NCI-H460 (cell line): ENCODE data around the gene MMP21. TPM values are rescaled to one million over a fixed set of nuclear protein-coding genes. Genes with fewer than 3 reads are reported as not detected.
A peak's percentile ranks its signal among the peaks of the same experiment; 100 is the strongest.

Source experiments
- DNase-seq: peaks from one replicate; pipeline ENCODE4 v3.0.0-alpha.2; 2016; ENCODE audit warnings: low read depth; ENCODE audit errors: extremely low read depth
- polyA plus RNA-seq: library from polyadenylated mRNA; depleted of rRNA; stranded (reverse); fragments of >200 nt; gene quantifications from 2 replicates; pipeline ENCODE4 v1.2.3, GENCODE V29; 2014; cell fraction: nucleus; rRNA removed
- total RNA-seq: library from RNA; depleted of rRNA; stranded (reverse); fragments of >200 nt; shearing (Covaris generic); gene quantifications from 2 replicates; pipeline ENCODE4 v1.2.3, GENCODE V29; 2014; rRNA removed

Gene MMP21
- total RNA-seq: not detected in 2 replicates
- not detected in 2 replicates for polyA plus RNA-seq

- DNase-seq: no peak
Measured at GRCh38 chr10:125775491-125776106, at the start of gene MMP21. TSS of gene MMP21 (minus strand) at chr10:125775821. CDS start at chr10:125775821, 0 bp downstream.

DNA sequence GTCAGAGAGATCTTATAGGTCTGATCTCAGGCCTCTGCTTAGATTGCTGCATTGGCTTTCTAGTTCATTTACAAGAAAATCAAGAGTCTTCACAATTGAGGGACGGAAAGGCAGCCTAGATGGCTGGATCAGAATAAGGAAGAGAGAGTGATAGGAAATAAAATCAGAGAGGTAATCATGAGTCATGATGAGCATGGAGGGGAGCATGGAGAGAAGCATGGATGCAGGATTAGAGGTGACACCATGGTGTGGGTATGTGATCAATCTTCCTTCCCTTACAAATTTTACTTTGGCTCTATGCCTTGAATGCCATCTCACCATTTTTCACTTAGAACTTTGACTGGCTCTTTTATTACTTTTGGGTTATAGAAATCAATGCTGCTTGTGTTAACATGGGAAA, 49.1 kb upstream of the MMP21 start:
- peak; percentile 22 for DNase-seq

DNA sequence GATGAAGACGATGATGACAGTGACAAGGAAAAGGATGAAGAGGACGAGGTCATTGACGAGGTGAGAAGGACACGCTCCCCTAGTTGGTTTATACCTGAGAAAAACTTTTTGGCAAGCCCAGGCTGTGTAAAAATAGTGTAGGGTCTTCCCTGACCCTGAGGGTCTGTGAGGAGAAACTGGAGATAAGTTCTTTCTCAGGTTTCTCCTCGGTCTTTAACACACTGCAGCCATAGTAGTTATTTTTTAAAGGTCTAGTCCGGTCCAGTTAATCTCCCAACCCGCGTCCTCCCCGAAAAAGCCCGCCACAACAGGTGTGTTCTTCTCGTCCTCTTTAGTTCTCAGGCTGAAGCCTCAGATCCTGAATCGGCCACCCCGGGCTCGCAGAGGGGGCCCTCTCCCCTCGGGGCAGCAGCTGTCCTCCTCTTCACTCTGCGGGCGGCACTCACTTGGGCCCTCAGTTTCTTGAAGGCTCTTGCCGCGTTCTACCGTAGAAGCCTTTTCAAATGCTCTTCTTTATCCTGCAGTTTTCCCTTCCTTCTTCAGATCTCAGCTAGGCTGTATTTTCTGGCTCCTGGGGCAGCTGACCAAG, 48.1 kb upstream of the MMP21 start:
- no peak for DNase-seq

DNA sequence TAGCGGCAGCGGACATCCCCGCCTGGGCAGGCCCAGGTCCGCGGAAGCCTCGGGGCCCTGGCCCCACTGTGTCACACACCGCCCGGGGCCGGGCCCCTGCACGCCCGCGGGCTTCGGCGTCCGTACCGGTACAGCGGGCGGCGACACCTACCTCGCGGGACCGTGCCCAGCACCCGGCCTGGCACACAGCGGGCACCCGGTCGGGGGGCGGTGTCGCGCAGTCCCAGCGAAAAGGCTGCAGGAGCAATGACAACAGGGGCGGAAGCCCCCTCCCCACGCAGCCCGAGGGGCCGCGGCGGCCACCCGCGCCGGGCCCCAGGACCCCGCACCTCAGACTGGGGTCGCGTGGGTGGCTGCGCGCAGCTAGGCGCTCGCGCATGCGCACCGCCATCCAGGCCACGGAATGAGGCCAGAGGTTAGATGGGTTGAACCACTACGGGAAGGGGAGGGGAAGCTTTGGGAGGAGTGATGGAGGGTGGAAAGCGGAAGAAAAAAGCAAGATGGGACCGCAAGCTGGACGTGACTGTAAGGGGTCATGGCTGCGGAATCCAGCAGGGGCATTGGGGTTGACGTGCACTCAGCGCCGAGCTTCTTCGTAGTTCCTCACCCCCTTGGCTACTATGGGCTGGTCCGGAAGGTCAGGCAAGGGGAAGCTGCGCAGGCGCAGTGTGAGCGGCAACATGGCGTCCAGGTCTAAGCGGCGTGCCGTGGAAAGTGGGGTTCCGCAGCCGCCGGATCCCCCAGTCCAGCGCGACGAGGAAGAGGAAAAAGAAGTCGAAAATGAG, 47.4 kb upstream of the MMP21 start, which contains the start of the genes BCCIP and UROS:
BCCIP (plus strand) TSS at position 669 of the 785 bp plus-strand sequence; CDS start at position 681, 12 bp downstream.
UROS (minus strand) TSS at position 381 of the 785 bp plus-strand sequence. CDS start 6,759 bp downstream, outside the sequence.
- DNase-seq: peak; percentile 90

DNA sequence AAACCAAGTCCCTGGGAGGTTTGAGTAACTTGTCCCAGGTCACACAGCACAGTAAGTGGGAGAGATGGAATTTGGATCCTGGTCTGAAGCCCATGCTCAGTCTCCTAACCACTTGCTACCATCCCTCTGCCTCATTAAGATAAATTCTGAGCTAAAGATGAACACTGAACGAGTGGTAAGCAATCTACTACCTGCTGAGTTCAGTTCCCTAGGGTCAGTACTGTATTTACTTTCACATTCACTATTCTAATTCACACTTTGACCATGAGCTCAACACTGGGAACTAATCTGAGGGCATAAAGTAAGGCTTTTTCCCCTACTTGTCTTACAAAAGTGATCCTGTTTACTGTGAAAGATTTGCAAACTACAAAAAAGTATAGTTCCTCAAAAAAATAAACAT, 45.1 kb upstream of the MMP21 start:
- DNase-seq: no peak

DNA sequence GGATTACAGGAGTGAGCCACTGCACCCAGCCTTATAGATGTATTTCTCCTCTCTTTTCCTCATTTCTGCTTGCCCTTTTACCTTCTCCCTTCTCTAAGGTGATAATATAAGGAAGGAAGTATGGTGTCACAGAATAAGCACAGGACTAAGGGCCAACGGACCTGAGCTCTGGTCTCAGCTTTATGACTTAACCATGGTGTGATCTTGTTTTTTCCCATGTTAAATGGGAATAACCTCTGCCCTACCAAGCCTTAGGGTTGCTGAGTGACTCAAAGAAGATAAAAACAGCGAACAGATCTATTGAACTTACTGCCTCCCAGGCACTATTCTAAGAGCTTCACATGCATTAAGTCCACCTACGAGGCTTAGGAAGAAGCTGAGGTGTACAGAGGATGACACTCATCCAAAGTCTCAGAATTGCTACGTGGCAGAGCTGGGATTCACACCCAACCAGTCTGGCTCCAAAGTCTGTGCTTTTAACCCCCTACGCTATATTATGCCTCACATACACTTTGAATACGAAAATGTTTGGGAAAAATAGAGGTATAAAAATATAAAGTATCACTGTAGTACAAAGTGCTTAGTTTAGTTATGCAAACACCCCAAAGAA, 41.8 kb upstream of the MMP21 start:
- no peak for DNase-seq

DNA sequence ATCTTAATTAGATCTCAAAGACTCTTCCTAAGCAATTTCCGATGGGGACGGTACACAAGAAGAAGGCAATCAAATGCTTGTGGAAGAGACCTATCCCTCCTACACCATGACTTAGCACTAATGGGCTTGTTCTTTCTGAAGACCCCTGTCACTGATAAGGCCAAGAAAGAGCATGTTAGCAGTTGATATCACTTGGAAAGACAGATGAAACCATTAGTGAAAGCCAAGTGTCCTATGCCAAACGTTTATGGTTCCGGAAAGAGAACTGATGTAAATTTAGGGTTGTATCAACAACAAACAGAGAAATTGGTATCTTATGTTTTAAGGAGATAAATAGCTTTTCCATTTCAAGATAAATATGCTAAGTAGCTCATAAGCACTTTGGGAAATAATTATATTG, 40.9 kb upstream of the MMP21 start:
- no peak for DNase-seq

DNA sequence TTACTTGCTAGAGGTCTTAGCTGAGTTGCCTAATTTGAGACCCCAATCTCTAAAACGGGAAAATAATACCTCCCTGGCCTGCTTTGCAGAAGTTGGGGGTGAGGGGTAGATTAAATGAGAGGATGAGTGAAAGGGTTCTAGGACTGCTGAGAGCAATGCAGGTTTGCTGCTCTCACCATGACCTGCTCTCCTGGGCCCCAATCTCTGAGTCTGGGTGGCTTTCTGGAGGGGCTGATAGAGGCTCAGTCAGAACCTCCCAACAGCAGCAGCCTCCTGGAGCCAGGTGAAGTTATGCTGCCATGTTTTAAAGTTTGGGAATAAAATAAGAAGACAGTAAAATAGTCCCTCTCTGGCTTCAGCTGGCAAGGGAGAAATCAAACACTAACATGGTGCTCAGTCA, 40.1 kb upstream of the MMP21 start:
- DNase-seq: no peak

DNA sequence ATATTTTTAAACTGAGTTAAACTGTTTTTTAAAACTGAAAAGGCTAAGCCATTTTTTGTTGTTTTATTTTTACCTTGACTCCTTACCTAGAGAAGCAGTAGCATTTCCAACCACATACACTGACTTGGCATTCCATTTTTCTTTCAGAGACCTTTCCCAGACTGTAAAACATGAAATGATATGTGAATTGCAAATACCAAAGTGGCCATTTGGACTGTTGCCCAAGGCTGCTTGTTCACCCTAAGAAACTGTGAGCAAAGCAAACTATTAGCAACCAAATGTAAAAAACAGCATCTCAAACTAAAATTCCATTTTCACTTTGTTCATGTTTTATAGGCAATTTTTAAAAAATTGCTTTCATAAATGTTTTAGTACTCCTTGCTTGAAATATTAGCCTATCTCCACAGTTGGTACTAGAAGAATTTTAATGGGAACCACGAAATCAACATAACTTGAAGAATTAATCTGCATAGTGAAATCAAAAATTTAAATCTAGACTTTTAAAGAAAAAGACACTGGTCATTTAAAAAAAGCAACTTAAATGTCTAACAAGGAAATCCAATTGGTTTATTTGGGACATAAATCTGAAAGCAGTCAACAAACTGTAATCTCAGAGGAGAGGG, 36.6 kb upstream of the MMP21 start:
- no peak for DNase-seq

GRCh38 chr10:125811251-125811650, 35.6 kb upstream of the MMP21 start:
- no peak for DNase-seq

- DNase-seq: no peak
Measured at GRCh38 chr10:125808047-125808446, 32.4 kb upstream of the MMP21 start.

GRCh38 chr10:125802739-125803138, 27.1 kb upstream of the MMP21 start:
- DNase-seq: no peak

- no peak for DNase-seq
Measured at GRCh38 chr10:125802131-125802530, 26.5 kb upstream of the MMP21 start.

- no peak for DNase-seq
Measured at GRCh38 chr10:125801574-125801973, 26.0 kb upstream of the MMP21 start.

- DNase-seq: no peak
Measured at GRCh38 chr10:125799451-125800182, 24.0 kb upstream of the MMP21 start.

DNA sequence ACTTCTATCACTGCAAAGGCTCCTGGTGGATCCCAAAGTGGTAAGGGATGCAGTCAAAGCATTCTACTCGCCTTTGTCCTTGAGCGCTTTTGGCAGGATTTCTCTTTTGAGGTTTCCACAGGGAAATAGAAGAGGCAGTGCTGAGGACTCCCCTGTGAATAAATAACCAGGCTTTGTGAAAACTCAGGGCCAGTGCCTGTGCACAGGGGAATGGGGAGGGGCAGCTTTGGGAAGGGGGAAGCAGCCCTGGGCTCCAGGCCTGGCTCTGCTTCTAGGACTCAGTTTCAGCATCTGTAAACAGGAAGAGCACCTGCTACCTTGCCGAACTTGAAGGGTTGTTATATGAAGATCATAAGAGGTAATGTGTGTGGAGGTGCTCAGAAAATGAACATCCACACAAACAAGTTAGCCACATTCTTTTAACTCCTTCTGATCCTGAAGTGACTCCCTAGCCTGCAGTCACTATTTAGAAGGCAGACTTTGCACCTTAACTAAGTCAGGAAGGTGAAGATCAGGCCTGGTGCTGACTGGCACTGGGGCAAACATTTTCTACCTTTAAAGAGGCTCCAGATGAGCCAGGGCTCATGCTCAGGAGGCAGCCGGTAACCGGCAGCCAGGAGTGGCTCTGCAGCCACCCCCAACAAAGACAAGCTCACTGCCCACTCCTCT, 22.5 kb upstream of the MMP21 start:
- no peak for DNase-seq

DNA sequence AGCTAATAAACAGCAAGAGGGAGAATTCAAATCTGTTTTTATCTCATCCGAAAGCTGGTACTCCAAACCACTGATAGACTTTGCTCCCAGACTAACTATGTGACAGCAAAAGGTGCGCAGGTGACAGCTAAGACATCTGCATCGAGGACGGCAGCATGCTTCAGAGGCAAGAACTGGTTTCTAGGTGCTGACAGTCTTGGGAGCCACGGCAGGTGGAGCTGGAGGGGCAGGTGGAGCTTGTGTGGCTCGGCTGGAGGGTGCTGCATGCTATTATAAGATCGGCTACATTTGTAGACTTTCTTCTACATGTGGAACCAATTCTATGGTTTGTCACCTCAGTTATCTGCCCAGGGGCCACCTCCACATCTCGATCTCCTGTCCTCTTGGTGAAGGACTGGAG, 21.8 kb upstream of the MMP21 start:
- DNase-seq: no peak

DNA sequence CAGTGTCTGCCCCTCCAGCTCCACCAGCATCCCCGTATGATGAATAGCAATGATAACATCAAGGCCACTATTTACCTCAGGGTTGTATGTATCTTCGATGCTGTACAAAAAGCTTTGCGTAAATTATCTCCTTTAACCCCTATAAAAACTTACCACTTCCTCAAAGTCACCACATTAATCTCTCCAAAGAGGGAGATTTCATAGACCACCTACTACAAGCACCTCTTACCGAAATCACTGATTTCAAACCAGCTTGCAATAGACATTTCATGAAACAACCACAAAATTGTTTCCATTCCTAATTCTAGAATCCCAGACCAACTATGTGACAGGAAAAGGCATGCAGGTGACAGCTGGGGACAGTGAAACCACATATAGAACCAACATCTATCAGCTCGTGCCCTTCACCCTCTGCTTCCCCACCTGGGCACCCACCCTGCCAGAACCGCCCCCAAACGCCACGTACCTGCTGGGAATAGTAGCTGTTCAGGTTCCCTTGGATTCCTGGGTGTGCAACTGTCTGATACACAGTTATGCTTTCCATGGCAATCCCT, 20.1 kb upstream of the MMP21 start:
- DNase-seq: no peak

DNA sequence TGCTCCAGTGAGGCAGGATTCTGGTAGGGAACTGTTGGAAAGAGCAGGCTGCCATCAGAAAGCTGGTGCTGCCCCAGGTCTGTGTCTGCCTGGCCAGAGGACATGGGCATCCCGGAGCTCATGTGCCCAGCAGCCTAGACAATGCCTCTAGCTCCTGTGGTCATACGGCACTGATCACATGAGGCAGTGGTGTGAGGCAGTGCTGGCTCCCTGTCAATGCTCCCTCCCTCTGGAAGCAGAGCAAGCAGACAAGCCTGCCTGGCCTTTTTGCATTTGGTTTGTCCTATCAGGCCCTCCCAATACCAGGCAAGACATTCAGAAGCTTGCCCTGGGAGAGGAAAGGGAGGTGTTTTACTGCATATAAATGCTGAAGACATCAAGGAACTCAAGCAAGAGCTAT, 19.5 kb upstream of the MMP21 start:
- DNase-seq: no peak
